Loucy (cell line): ENCODE data around the gene HCK.

Experiments
- H2AFZ ChIP-seq: fragments of 200-600 bp; sonication (generic); 2 replicates; pipeline ENCODE4 v1.6.0; 2016; ENCODE audit warnings: antibody characterized with exemption, mild to moderate bottlenecking, low read length, moderate library complexity
- H3F3A ChIP-seq: fragments of 200-600 bp; 2 replicates; pipeline ENCODE4 v1.6.0; 2016; ENCODE audit warnings: antibody characterized with exemption, low read depth, mild to moderate bottlenecking
- H3K27me3 ChIP-seq: fragments of 200-600 bp; sonication (generic); 2 replicates; pipeline ENCODE4 v1.6.1; 2014; ENCODE audit warnings: low read length, mild to moderate bottlenecking; ENCODE audit not compliant: insufficient read depth, poor library complexity, severe bottlenecking
- H3K36me3 ChIP-seq: fragments of 200-600 bp; sonication (generic); 2 replicates; pipeline ENCODE4 v1.6.1; 2016; ENCODE audit warnings: low read length; ENCODE audit not compliant: insufficient read depth
- H3K4me1 ChIP-seq: fragments of 200-600 bp; sonication (generic); 2 replicates; pipeline ENCODE4 v1.5.1; 2014; ENCODE audit warnings: low read length, mild to moderate bottlenecking; ENCODE audit not compliant: insufficient read depth, poor library complexity, severe bottlenecking
- H3K4me2 ChIP-seq: fragments of 200-600 bp; sonication (generic); 2 replicates; pipeline ENCODE4 v1.6.0; 2014; ENCODE audit warnings: antibody characterized with exemption, low read length, low read depth, mild to moderate bottlenecking; ENCODE audit not compliant: poor library complexity, severe bottlenecking
- H3K4me3 ChIP-seq: fragments of 200-600 bp; sonication (generic); 2 replicates; pipeline ENCODE4 v1.5.1; 2014; ENCODE audit warnings: low read length, mild to moderate bottlenecking, mixed read lengths; ENCODE audit not compliant: poor library complexity, severe bottlenecking
- H3K79me2 ChIP-seq: fragments of 200-600 bp; sonication (generic); 2 replicates; pipeline ENCODE4 v1.6.1; 2014; ENCODE audit warnings: low read length; ENCODE audit not compliant: insufficient read depth
- H3K9ac ChIP-seq: fragments of 200-600 bp; sonication (generic); 2 replicates; pipeline ENCODE4 v1.6.0; 2014; ENCODE audit warnings: mild to moderate bottlenecking, low read depth, low read length, moderate library complexity; ENCODE audit not compliant: poor library complexity, severe bottlenecking
- H3K9me2 ChIP-seq: fragments of 200-600 bp; sonication (generic); replicated peaks from 2 replicates; pipeline ENCODE4 v1.6.1; 2016; ENCODE audit warnings: low read depth, low read length, mixed read lengths
- H3K9me3 ChIP-seq: fragments of 200-600 bp; sonication (generic); 2 replicates; pipeline ENCODE4 v1.6.1; 2014; ENCODE audit warnings: mild to moderate bottlenecking, antibody characterized with exemption, low read length, low read depth; ENCODE audit not compliant: insufficient read depth
- H4K20me1 ChIP-seq: fragments of 200-600 bp; sonication (generic); 2 replicates; pipeline ENCODE4 v1.6.0; 2014; ENCODE audit warnings: antibody characterized with exemption, low read length, mild to moderate bottlenecking; ENCODE audit not compliant: insufficient read depth, poor library complexity, severe bottlenecking
- CTCF ChIP-seq: fragments of 200-600 bp; sonication (generic); conservative IDR thresholded peaks from 2 replicates; pipeline ENCODE4 v1.5.1; 2014; ENCODE audit warnings: mild to moderate bottlenecking, antibody characterized with exemption, low read length
- EZH2phosphoT487 ChIP-seq: fragments of 200-600 bp; IDR thresholded peaks from 2 replicates; pipeline ENCODE4 v1.6.1; 2018; ENCODE audit warnings: antibody characterized with exemption, mild to moderate bottlenecking, moderate library complexity, borderline replicate concordance

The HCK gene

GRCh38 chr20:32028647-32029372, 23.2 kb upstream of the HCK start:
- Histone ChIP-seq H3K9ac (no peak overlapping the region), H3K27me3 (no peaks in the 10 kb centered on the region), H2AFZ (no peak overlapping the region), H3K79me2 (no peaks in the 10 kb centered on the region), H3K4me2 (no peak overlapping the region), H3F3A (no peaks in the 10 kb centered on the region), H3K4me3 (no peak overlapping the region), H3K9me2 (no peaks in the 10 kb centered on the region), H3K9me3 (no peaks in the 10 kb centered on the region), H4K20me1 (no peaks in the 10 kb centered on the region), H3K36me3 (no peaks in the 10 kb centered on the region), H3K4me1 (no peaks in the 10 kb centered on the region)
- TF ChIP-seq EZH2phosphoT487, result no peak
- no peak for TF ChIP-seq CTCF

DNA sequence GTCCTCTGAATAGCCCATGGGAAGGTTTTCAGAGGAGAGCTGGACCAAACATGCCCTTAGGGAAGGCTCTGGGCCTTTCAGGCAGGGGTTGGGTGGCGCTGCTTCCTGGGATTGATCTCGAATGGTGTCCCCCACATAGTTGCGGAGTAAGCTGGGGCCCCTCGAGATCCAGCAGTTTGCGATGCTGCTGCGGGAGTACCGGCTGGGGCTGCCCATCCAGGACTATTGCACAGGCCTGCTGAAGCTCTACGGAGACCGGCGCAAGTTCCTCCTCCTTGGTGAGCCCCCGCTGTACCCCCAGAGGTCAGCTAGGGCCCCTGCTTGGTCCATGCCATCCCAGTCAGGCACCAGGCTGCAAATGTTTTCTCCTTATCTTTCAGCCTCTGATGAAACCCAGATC, 22.5 kb upstream of the HCK start:
- H3K9me3 ChIP-seq, result no peaks in the 10 kb centered on the region
- H3K79me2 ChIP-seq, result no peaks in the 10 kb centered on the region
- H3K9ac ChIP-seq, result no peak overlapping the region
- no peaks in the 10 kb centered on the region for H3K9me2 ChIP-seq
- H3K4me2 ChIP-seq, result no peak overlapping the region
- no peak overlapping the region for H2AFZ ChIP-seq
- H4K20me1 ChIP-seq, result no peaks in the 10 kb centered on the region
- no peaks in the 10 kb centered on the region for H3K36me3 ChIP-seq
- no peaks in the 10 kb centered on the region for H3K4me1 ChIP-seq
- no peak for TF ChIP-seq CTCF
- TF ChIP-seq EZH2phosphoT487, result no peak
- H3F3A ChIP-seq, result no peaks in the 10 kb centered on the region
- no peaks in the 10 kb centered on the region for H3K27me3 ChIP-seq
- H3K4me3 ChIP-seq, result no peak overlapping the region

GRCh38 chr20:32031007-32031958, 20.8 kb upstream of the HCK start:
- peak overlapping the region; percentile 79; the same call in 1 of the 2 replicates for H2AFZ ChIP-seq
- H3K9me2 ChIP-seq, result no peaks in the 10 kb centered on the region
- H3K4me1 ChIP-seq, result no peaks in the 10 kb centered on the region
- no peaks in the 10 kb centered on the region for H3F3A ChIP-seq
- H3K4me2 ChIP-seq, result peak overlapping the region; percentile 67
- H3K4me3 ChIP-seq, result peak overlapping the region; percentile 64
- peak overlapping the region; percentile 34 for H3K9ac ChIP-seq
- H3K36me3 ChIP-seq, result no peaks in the 10 kb centered on the region
- H3K79me2 ChIP-seq, result no peaks in the 10 kb centered on the region
- H4K20me1 ChIP-seq, result no peaks in the 10 kb centered on the region
- H3K27me3 ChIP-seq, result no peaks in the 10 kb centered on the region
- no peaks in the 10 kb centered on the region for H3K9me3 ChIP-seq
- TF ChIP-seq EZH2phosphoT487 (no peak), CTCF (peak; percentile 100)
